ENCODE results near the gene COTL1.

COTL1 gene, protein sequence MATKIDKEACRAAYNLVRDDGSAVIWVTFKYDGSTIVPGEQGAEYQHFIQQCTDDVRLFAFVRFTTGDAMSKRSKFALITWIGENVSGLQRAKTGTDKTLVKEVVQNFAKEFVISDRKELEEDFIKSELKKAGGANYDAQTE

GRCh38 chr16:84617791-84618580, at the start of gene COTL1:
TSS of gene COTL1 (minus strand) at chr16:84618078. CDS start at chr16:84617914, 164 bp downstream.
- peak within 1 kb of the TSS; percentile 95 for H3K4me3 ChIP-seq (ENCODE audit: low read depth, low read length)
- TF ChIP-seq, protein P1, sequence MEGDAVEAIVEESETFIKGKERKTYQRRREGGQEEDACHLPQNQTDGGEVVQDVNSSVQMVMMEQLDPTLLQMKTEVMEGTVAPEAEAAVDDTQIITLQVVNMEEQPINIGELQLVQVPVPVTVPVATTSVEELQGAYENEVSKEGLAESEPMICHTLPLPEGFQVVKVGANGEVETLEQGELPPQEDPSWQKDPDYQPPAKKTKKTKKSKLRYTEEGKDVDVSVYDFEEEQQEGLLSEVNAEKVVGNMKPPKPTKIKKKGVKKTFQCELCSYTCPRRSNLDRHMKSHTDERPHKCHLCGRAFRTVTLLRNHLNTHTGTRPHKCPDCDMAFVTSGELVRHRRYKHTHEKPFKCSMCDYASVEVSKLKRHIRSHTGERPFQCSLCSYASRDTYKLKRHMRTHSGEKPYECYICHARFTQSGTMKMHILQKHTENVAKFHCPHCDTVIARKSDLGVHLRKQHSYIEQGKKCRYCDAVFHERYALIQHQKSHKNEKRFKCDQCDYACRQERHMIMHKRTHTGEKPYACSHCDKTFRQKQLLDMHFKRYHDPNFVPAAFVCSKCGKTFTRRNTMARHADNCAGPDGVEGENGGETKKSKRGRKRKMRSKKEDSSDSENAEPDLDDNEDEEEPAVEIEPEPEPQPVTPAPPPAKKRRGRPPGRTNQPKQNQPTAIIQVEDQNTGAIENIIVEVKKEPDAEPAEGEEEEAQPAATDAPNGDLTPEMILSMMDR (IDR thresholded peaks at IDR 0.05; ENCODE audit: low read depth, low read length) = no peak

DNA sequence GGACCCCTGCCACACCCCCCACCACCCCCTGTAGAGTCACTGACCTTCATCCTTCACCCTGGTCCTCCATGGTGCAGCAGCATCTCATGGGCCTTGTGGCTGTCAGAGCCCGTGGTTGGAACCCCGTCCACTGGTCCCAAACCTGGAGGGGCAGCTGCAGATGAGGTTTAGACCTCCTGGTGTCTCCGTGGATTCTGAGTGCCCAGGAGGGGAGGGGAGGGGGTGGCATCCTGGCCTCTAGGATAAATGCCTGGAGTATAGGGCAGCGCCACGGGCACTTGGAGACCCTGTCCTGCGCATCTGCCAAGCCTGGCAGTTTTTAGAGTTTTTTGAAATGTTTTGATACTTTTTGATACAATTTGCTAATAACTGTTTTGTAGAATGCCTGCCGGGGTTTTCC, 48.0 kb upstream of the COTL1 start:
- H3K4me3 ChIP-seq (ENCODE audit: low read depth, low read length) = no peak overlapping the region
- TF ChIP-seq, protein P1 (IDR thresholded peaks at IDR 0.05; ENCODE audit: low read depth, low read length) = no peak

DNA sequence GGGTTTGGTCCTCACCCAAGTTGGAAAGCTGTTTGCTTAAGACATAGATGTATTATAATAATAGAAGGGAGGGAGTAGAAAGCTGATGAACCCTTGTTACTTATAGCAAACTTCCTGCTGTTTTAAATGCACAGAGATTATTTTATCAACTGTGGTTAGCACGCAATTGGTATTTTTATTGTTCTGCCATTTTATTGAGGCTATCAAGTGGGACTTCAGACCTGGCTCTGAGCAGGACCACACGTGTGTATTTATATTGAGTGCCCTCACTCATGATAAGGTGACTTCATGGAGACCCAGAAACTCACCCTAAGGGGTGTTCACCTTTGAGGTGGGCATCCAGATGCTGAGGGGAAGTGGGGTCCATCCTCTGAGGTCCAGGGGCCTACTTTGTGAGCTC, 47.5 kb upstream of the COTL1 start:
- TF ChIP-seq, protein P1 (IDR thresholded peaks at IDR 0.05; ENCODE audit: low read depth, low read length) = no peak
- no peak overlapping the region for H3K4me3 ChIP-seq (ENCODE audit: low read depth, low read length)

DNA sequence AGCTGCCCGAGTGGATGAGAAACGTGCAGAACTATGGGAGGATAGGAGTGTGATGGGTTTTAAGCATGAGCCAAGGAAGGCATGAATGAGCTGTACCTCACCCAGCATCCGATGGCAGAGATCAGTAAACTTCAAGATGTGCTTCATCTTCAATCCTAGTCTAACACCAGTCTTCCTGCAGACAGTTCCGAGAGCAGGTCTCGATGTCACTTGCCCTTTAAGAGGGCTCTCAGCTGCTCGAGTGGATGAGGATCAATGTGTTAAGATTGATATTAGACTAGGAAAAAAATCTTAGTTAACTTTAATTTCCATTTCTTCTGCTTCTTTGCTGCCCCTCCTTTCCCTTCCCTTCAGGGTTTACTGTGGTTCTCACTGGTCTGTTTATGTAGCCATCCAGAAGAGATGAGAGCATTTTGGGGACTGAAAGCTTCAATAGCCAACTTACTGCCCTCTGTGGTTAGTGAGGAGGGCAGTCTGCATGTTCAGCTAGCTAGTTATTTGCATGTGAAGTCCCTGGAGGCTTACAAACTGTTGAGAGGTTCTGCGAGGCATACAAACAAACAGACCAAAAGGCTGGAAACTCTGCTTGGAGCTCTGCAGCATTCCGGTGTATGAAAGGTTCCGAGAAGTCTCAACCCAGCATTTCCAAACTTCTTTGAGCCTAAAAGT, 45.7 kb upstream of the COTL1 start:
- H3K4me3 ChIP-seq (ENCODE audit: low read depth, low read length) = no peak overlapping the region
- TF ChIP-seq, protein P1 (IDR thresholded peaks at IDR 0.05; ENCODE audit: low read depth, low read length) = no peak

- TF ChIP-seq, protein P1 (IDR thresholded peaks at IDR 0.05; ENCODE audit: low read depth, low read length) = no peak
- H3K4me3 ChIP-seq (ENCODE audit: low read depth, low read length) = no peak overlapping the region
Measured at GRCh38 chr16:84662471-84662870, 44.6 kb upstream of the COTL1 start.

- TF ChIP-seq, protein P1 (IDR thresholded peaks at IDR 0.05; ENCODE audit: low read depth, low read length) = no peak
- no peak overlapping the region for H3K4me3 ChIP-seq (ENCODE audit: low read depth, low read length)
Measured at GRCh38 chr16:84661418-84662060, 43.7 kb upstream of the COTL1 start.

Measured in WI38 (cell line).